ENCODE measurements around the gene SLC9A9. TPM values are rescaled to one million over a fixed set of nuclear protein-coding genes. Genes with fewer than 3 reads are reported as not detected.

The SLC9A9 gene
- total RNA-seq, 1 experiment from 2014 or later, result 1.5 TPM

DNA sequence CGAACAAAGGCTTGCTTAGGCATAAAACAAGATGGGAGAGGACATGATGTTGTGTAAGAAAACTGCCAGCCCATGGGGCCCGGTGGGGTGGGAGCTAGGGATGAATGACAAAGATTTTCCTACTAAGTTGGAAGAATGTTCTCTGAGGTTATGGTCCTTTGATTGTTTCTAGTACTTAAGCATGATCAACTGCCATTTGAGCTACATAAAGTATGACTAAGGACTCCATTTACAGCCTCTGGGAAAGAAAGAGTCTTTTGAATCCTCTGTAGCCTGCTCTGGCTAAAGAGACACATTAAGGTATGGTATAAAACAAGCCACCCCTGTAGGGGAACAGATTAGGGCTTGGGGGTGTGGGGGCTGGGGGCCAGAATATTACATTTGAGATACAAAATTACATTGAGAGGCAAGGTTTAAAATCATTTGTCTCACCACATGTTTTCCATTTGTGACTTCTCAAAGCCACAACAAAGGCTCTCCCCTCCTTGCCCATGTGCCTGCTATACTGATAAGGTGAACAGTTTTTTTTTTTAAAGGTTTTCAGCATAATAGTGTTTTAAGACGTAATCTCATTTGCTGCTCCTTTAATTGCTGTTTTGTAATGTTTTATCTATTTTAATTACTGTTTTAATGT, 405.3 kb downstream of the SLC9A9 start:
- TF ChIP-seq, protein P1, sequence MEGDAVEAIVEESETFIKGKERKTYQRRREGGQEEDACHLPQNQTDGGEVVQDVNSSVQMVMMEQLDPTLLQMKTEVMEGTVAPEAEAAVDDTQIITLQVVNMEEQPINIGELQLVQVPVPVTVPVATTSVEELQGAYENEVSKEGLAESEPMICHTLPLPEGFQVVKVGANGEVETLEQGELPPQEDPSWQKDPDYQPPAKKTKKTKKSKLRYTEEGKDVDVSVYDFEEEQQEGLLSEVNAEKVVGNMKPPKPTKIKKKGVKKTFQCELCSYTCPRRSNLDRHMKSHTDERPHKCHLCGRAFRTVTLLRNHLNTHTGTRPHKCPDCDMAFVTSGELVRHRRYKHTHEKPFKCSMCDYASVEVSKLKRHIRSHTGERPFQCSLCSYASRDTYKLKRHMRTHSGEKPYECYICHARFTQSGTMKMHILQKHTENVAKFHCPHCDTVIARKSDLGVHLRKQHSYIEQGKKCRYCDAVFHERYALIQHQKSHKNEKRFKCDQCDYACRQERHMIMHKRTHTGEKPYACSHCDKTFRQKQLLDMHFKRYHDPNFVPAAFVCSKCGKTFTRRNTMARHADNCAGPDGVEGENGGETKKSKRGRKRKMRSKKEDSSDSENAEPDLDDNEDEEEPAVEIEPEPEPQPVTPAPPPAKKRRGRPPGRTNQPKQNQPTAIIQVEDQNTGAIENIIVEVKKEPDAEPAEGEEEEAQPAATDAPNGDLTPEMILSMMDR (IDR thresholded peaks at IDR 0.05; ENCODE audit: unreplicated experiment), result no peak
- intact Hi-C loops (cut with micrococcal nuclease; ENCODE audit: unreplicated experiment), result no loop called here
- peak overlapping the region; percentile 95 for H3K27ac Mint-ChIP-seq (ENCODE audit: unreplicated experiment)
- peaks cover 37% of the 10 kb centered on the region for H3K4me1 Mint-ChIP-seq (ENCODE audit: low read depth, unreplicated experiment)
- CTCF ChIA-PET, result interaction anchor here (1.1 to 2.2 kb wide), 3 partner anchors 8 to 20 kb away, joined by 3 to 6 read pairs (median 5); no protein-coding TSS in a partner anchor
- BruUV-seq (replicated peaks), result no TSS peak
- DNase-seq, result no peak
- no peaks in the 10 kb centered on the region for H3K27me3 Mint-ChIP-seq (ENCODE audit: unreplicated experiment)
- no peaks in the 10 kb centered on the region for H3K9me3 Mint-ChIP-seq (ENCODE audit: low read depth, unreplicated experiment)
- H3K4me3 Mint-ChIP-seq (ENCODE audit: low read depth, unreplicated experiment), result no peak overlapping the region
- H3K36me3 Mint-ChIP-seq (ENCODE audit: insufficient read depth, unreplicated experiment), result peaks cover 20% of the 10 kb centered on the region

DNA sequence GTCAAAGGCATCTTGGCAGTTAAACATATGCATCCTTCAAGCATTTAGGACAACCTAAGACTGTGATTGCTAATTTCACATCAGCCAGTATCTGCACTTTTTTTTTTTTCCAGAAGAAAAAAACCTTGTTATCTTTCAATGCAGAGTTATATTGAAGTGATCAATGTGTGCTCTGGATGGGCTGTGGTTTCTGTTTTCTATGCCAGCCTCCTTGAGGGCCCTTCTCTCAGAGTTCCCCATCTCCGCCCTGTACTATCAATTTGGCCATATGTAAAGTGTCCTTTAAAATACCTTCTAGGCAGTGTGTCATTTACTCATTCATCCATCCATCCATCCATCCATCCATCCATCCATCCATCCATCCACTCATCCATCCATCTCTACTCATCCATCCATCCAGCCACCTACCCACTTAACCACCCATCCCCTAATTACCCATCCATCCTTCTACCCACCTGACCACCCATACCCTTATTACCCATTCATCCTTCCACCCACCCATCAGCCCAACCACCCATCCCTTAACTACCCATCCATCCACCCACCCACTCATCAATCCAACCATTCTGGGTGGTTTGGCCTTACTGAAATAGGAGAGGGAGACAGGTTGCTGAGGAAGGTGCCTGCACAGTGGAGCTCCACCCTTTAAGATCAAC, 406.6 kb downstream of the SLC9A9 start:
- TF ChIP-seq, protein P1 (IDR thresholded peaks at IDR 0.05; ENCODE audit: unreplicated experiment), result no peak
- no peak for DNase-seq
- no peaks in the 10 kb centered on the region for H3K27me3 Mint-ChIP-seq (ENCODE audit: unreplicated experiment)
- H3K4me1 Mint-ChIP-seq (ENCODE audit: low read depth, unreplicated experiment), result peaks cover 34% of the 10 kb centered on the region
- no peak overlapping the region for H3K4me3 Mint-ChIP-seq (ENCODE audit: low read depth, unreplicated experiment)
- peak overlapping the region; percentile 95 for H3K27ac Mint-ChIP-seq (ENCODE audit: unreplicated experiment)
- CTCF ChIA-PET, result interaction anchor here (0.9 kb wide), 1 partner anchor 33 kb away, joined by 4 read pairs; no protein-coding TSS in a partner anchor
- intact Hi-C loops (cut with micrococcal nuclease; ENCODE audit: unreplicated experiment), result no loop called here
- peaks cover 20% of the 10 kb centered on the region for H3K36me3 Mint-ChIP-seq (ENCODE audit: insufficient read depth, unreplicated experiment)
- H3K9me3 Mint-ChIP-seq (ENCODE audit: low read depth, unreplicated experiment), result no peaks in the 10 kb centered on the region
- no TSS peak for BruUV-seq (replicated peaks)

DNA sequence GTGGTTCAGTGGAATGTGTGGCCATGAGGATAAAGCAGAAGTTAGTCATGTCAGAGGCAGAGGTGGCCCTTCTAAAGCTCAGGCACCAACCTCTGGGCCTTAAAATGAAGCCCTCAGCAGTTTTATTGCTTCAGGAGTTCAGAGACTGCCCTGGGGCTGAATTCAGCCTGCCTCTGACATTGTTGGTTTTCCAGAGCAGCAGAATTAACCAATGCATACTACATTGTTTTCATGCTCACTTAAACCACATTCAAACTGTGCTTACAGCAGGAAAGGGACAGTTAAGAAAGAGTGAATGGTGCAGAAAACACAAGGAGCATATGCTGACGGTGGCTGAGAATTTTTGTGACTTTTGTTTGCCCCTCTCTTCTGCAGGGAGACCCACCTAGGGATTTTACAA, 408.5 kb downstream of the SLC9A9 start:
- no peak overlapping the region for H3K27ac Mint-ChIP-seq (ENCODE audit: unreplicated experiment)
- peaks cover 20% of the 10 kb centered on the region for H3K4me1 Mint-ChIP-seq (ENCODE audit: low read depth, unreplicated experiment)
- H3K9me3 Mint-ChIP-seq (ENCODE audit: low read depth, unreplicated experiment), result no peaks in the 10 kb centered on the region
- H3K27me3 Mint-ChIP-seq (ENCODE audit: unreplicated experiment), result no peaks in the 10 kb centered on the region
- TF ChIP-seq, protein P1 (IDR thresholded peaks at IDR 0.05; ENCODE audit: unreplicated experiment), result no peak
- no peak overlapping the region for H3K4me3 Mint-ChIP-seq (ENCODE audit: low read depth, unreplicated experiment)
- CTCF ChIA-PET, result no interaction called here
- no peak for DNase-seq
- BruUV-seq (replicated peaks), result no TSS peak
- intact Hi-C loops (cut with micrococcal nuclease; ENCODE audit: unreplicated experiment), result no loop called here
- peaks cover 17% of the 10 kb centered on the region for H3K36me3 Mint-ChIP-seq (ENCODE audit: insufficient read depth, unreplicated experiment)

DNA sequence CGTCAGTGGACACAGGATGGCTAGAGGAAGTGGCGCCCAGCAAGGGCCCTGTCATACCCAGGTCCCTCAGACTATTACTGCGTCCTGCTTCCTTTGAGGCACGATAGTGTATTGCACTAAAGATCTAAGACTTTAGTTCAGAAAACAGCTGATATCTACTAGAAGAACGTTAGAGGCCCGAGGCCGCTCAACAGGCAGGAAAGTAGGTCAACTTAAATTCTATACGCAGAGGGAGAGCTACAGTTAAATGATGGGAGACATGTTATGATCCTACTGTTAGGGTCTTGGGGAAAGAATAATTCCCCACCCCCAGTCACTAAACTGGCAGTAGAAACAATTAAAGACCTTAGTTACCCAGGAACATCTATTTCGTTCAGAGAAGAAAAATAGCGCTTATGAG, 410.9 kb downstream of the SLC9A9 start:
- Mint-ChIP-seq H3K27me3 (ENCODE audit: unreplicated experiment) (no peaks in the 10 kb centered on the region), H3K36me3 (ENCODE audit: insufficient read depth, unreplicated experiment) (no peaks in the 10 kb centered on the region), H3K9me3 (ENCODE audit: low read depth, unreplicated experiment) (no peaks in the 10 kb centered on the region), H3K4me3 (ENCODE audit: low read depth, unreplicated experiment) (no peak overlapping the region), H3K4me1 (ENCODE audit: low read depth, unreplicated experiment) (no peaks in the 10 kb centered on the region), H3K27ac (ENCODE audit: unreplicated experiment) (no peak overlapping the region)
- intact Hi-C loops (cut with micrococcal nuclease; ENCODE audit: unreplicated experiment), result no loop called here
- no TSS peak for BruUV-seq (replicated peaks)
- CTCF ChIA-PET, result interaction anchor here (0.6 kb wide), 1 partner anchor 1569 kb away, joined by 4 read pairs; no protein-coding TSS in a partner anchor
- TF ChIP-seq, protein P1 (IDR thresholded peaks at IDR 0.05; ENCODE audit: unreplicated experiment), result no peak
- no peak for DNase-seq

Data from Calu3 (cell line).